HG02678 (cell line): ENCODE data around the gene AMACR.
"Not testable (repeated sequence)": the region's sequence is repeated elsewhere in the genome, so short reads cannot be mapped to it uniquely, and the experiment has no call there.

ENCODE experiments used
- ATAC-seq: cut with Tn5 transposase; IDR thresholded peaks from one replicate; pipeline ENCODE4 v1.9.1; 2021; ENCODE audit warnings: mild to moderate bottlenecking, moderate library complexity; ENCODE audit not compliant: unreplicated experiment

The AMACR gene

DNA sequence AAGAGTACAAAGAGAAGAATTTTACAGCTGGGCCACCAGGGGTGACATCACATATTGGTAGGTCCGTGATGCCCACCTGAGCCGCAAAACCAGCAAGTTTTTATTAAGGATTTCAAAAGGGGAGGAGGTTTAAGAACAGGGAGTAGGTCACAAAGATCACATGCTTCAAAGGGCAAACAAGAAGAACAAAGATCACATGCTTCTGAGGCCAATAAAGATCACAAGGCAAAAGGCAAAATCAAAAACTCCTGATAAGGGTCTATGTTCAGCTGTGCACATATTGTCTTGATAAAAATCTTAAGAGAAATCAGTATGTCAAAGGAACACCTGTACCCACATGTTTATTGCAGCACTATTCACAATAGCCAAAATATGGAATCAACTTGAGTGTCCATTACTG, 2.3 kb upstream of the AMACR start:
- ATAC-seq = not testable (repeated sequence)

DNA sequence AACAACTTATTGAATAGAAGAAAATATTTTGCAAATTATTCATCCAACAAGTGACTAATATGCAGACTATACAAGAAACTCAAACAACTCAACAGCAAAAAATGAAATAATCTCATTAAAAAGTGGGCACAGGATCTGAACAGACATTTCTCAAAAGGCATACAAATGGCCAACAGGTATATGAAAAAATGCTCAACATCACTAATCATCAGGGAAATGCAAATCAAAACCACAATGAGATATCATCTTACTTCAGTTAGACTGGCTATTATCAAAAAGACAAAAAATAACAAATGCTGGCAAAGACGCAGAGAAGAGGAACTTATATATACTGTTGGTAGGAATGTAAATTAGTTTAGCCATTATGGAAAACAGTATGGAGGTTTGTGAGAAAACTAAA, 1.8 kb upstream of the AMACR start:
- no peak for ATAC-seq

DNA sequence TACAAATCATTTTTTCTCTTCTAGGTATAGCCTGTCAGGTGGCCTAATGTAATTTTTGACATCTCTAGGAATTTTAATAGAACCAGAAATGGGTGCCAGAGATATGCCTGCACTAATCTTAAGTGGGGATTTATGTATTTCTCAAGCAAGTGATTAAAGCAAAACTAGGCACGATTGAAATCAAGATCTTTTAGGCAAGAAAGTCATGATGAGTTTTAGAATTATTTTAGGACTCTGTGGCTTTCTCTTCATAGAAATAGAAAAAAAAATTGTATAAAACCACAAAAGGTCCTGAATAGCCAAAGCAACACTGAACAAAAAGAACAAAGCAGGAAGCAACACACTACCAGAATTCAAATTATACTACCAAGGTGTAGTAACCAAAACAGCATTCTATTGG, 952 bp upstream of the AMACR start:
- no peak for ATAC-seq

DNA sequence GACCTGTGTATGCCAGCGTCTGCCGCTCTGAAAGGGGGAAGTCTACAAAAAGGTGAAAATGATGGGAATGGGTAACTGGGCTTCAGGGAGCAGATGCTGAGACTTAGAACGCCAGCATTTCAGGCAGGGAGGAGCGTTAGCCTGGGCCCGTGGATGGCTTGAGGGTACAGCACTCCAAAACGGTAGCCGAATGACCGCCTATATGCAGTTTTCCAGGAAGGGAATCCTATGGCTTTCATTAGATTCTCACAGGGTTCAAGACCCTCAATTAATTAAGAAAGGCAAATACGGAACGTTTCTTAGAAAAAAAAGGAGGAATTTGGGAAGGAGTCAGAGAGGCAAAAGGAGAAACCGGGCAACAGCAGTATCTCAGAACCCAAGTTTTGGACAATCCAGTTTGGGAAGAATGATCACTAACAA, 639 bp downstream of the AMACR start:
- no peak for ATAC-seq

DNA sequence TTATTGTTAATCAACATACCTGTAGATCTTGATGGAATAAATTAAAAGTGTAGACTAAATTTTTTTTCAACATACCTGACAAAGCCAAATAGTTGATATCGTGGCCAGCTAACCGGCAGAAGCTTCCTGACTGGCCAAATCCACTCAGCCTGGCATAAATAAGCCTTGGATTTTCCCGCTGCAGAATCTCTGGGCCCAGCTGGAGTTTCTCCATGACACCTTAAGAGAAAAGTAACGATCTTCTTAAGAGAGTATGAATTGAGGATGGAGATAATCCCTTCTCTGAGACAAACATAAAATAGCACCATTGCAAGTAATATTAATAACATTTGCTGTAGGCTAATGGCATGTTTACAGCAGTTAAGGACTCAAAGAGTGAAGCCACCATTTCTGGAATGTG, 2.2 kb downstream of the AMACR start:
- no peak for ATAC-seq

DNA sequence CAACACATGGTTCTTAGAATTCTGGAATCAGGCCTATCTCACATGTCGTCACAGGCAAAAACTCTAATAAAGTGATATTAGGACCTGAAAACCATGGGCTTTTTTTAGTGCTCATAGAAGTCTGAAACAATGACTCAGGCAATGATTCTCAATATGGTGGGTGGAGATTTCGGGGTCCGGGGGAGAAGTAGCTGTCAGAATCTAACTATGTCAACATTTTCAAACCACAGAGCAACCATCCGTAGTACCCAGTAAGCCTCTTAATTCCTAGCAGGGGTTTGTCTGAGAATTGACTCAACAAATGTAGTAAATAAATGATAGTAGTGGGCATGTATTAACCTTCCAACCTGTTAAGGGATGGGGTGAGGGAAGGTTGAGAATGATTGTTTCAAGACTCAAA, 2.6 kb downstream of the AMACR start:
- no peak for ATAC-seq

DNA sequence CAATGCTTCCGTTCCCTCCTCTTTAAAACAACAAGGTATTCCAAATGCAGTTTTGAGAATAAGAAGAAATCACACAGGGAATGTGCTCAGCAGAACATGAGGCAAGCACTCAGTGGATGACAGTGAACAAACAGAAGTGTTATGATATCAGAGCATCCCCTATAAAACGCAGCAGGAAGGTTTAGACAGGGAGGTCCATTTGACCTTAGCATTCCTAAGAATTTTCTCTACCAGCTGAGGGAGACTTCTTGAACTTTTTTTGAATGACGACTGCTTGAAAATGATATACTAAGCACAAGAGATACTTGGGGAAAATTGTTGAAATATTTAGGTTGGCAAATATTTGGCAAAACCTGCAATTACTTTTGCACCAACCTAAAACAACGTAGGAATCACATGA, 3.9 kb downstream of the AMACR start:
- no peak for ATAC-seq

DNA sequence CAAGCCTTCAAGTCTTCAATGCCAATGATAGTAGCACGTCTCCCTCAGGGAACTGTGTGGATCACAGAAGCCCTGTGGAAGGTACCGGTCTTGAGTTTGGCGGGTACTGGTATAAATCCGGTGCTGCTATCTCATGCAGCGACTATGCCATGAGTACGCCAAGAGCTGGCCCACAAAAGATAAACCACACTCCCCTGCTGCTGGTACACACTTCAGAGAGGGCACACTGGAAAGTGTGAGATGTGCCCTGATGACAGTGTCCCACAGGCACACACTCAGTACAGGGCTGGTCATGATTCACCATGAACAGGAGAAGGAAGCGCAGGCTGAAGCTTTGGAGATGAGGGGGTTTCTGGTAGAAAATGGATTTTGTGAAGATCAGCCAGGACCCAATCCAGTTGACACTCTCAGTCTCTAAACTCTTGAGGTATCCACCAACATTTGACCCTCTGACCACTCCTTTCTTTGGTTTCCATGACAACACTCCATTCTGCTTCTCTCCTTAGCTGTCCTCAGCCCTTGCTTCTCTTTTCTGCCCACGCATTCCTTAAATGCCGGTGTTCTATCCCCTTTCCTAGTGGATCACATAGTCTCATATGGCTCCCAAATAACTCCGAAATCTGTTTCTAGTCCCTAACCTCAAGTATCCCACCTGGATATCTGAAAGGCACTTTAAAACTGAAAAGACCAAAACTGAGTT, 5.1 kb downstream of the AMACR start:
- no peak for ATAC-seq

DNA sequence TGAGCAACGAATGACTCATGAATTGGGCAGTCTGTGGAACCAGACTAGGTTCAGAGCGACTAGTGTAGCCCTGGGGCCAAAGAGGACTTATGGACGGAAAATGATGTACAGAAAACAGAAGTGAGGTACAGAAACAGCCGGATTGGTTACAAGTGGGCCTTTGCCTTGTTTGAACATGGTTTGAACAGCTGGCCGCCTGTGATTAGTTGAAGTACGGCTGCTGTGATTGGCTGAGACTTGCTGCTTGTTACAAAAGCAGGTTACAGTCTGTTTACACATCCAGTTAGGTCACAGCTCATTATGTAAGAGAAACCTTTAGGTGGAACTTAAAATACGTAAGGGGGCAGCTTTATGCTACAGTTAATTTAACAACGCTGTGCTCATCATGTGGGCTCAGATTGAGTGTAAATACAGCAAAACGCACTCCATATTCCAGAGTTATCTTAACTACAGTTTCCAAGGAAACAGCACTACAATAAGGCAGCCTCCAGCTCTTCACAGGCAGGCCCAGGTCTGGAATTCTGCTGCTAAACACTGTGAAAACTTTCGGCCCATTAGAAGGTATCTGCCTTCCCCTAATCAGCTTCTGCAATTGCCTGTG, 6.5 kb downstream of the AMACR start:
- no peak for ATAC-seq

DNA sequence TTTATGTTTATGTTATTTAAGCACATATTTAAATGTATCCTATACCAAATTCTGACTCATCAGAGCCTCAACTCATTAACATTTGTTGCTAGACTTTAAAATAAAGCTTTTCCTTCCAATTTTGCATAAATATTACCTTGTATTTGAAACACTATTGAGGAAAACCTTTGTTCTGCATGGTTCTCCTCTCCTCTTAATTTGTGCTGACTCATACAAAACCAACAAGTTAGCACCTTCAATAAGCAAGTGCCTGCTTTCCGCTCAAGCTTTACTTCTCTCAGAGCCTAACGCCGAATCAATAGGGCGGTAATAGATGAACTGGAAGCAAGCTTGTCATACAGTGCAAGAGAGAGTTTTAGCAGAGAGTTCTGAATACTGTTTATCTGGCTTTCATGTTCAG, 7.9 kb downstream of the AMACR start:
- no peak for ATAC-seq

DNA sequence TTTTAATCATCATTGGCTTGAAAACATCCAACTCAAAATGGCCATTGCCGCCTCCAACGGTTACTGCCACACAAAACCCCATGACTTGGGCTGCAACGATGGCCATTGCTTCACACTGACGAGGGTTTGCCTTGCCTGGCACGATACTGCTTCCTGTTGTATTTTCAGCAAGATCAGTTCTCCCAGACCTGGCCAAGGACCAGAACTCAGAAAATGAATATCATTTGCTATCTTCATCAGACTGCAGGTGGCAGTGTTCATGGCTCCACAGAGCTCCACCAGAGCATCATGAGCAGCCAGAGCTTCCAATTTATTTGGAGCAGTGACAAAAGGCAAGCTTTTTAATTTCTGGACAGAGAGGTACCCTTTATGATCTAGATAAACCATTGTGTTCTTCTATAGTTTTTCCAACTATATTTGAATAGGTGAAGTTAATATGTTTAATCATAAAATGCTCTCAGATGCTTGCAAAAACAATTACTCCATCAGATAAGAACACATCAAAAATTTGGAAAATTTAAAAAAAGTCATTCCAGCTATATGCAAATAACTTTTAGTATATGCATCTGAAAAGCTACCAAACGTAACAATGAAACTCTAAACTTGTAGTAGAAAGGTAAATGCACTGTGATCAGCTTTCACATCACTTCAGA, 10.4 kb downstream of the AMACR start:
- ATAC-seq = peak; percentile 63

DNA sequence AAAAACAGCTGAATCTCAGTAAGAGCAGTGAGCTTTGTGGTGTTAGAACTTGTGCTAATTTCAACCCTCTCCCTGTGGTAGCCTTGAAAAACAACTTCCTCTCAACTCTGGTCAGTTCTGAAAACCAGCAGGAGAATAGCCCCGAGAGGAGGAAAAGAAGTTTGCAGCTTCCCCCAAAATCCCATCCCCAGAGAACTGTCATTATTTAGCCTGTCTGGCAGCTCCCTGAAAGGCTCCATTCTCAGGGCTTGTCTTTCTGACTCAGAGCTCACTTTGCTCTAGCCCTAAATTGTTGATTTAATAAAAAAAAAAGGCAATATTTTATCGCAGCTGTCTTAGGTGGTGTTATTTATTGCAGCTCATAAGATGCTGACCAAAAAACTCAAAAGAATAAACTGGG, 12.0 kb downstream of the AMACR start:
- no peak for ATAC-seq

DNA sequence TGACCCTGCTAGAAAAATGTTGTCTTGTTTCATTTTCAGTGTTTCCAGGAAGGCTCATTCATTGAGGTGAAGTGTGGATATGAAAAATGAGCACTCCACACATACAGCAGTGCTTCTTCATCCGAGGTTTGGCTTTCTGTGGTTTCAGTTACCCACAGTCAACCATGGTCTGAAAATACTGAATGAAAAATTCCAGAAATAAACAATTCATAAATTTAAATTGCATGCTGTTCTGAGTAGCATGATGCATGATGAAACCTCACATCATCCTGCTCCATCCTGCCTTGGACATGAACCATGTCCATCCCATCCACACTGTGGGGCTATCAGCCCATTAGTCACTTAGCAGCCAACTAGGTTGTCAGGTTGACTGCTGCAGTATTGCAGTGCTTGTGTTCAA, 13.0 kb downstream of the AMACR start:
- no peak for ATAC-seq

DNA sequence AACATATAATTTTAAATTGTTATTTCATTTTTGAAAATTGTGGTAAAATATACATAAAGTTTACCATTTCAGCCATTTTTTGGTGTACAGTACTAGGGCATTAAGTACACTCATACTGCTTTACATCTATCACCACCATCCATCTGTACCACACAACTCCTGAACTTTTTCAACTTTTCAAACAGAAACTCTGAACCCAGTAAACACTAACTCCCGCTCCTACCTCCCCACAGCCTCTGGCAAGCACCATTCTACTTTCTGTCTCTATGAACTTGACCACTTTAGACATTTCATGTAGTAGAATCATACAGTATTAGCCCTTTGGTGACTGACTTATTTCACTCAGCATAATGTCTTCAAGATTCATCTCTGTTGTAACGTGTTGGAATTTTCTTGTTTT, 15.0 kb downstream of the AMACR start:
- no peak for ATAC-seq

DNA sequence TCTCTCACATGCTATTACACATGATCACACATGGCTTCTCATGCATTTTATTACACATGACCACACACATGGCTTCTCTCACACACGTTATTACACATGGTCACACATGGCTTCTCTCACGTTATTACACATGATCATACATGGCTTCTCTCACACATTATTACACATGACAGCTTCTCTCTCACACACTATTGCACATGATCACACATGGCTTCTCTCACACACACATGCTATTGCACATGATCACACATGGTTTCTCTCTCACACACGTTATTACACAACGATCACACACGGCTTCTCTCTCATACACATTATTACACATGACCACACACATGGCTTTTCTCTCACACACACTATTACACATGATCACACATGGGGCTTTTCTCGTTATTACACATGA, 22.4 kb downstream of the AMACR start:
- ATAC-seq = no peak

DNA sequence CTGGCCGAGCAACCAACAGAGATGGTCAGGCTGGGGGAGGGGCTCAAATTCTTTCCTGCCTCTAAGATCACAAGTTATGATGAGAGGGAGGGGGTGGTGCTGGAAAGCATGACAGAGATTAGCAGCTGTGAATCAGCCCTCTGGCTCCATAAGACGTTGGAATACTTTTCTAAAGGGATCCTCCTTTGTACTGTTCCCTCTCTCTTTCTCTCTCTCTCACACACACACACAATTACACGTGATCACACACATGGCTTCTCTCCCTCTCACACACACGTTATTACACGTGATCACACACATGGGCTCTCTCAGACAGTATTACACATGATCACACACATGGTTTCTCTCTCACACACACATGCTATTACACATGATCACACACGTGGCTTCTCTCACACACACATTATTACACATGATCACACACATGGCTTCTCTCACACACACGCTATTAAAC, 23.2 kb downstream of the AMACR start, which contains the start of gene SLC45A2:
SLC45A2 (minus strand) TSS at position 23 of the 454 bp plus-strand sequence. CDS start 110 bp downstream, outside the sequence.
- ATAC-seq = no peak

DNA sequence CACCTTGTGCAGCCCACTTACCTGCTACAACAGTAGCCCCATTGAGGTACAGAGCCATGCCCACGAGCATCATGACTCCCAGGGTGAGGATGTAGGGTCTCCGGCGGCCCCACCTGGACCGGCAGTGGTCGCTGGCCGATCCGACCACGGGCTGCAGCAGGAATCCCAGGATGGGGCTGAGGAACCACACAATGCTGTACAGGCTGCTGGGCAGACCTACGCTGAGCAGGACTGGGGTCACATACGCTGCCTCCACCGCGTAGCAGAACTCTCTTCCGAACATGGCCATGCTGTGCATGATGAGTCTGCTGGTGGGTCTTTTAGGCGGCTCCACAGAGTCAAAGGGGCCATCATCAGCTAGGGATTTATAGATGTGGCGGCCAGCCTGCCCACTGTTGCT, 23.7 kb downstream of the AMACR start:
- no peak for ATAC-seq

DNA sequence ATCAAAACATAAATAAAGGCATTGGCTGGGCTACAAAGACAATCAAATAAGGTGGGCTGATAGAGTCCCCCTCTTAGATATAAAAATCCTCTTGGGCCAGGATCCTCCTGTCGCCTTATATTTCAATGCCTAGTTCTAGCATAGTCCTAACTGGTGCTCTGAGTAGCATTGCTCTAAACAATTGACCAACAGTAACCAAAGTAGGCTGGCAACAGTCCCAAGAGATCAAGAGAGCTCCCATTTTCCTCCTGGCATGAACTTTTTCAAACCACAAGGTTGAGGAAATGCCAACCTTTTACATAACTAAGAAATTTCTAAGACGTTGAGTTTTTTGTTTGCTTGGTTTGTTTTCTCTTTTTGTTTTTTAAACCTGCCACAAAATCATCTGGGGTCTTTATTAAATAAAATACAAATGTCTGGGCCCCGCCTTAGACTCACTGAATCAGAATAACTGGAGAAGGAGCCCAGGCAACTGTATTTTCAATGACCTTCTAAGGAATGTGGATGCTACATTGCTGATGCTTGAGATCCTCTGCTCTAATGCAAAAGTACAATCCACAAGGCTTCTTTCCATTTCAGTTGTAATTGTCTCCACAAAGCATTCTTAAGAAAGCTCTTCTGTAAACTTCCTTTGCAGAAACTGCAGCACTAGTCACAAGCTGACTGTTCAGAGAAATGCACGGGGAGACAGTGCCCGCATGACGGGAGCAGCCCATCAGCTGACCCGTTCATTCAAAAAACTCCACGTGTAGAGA, 26.3 kb downstream of the AMACR start:
- ATAC-seq = no peak

DNA sequence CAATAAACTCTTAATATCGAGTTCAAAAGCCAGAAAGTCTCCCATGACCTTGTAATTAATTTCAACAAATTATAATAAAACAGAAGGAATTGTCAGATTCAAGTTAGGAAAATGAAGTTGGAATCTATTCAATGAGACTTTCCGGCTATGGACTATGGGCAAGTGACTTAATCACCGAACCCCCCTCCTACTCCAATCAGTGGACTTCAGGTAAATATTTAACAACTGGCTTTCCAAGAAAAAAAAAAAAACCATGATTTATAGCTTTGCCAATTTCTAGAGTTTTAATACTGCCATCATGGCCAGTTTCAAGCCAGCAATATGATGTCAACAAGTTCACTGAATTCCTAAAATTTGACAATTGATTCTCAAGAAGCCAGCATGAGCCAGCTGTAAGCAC, 27.8 kb downstream of the AMACR start:
- ATAC-seq = no peak

DNA sequence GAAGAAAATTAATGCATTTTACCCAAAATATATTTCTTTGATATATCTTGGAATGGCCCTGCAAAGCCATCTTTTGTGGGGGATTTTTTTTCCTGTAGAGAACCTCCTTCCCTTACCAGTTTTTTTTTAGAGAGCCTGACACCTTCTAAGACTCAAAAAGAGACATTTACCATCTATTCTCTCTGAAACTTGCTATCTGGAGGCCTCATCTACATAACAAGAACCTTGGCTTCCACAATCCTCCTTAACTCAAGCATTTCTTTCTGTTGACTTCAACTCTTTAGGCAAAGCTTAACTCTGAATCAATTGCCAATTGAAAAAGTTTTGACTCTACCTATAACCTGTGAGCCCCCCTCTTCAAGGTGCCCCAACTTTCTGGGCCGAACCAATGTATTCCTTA, 29.5 kb downstream of the AMACR start:
- ATAC-seq = no peak

DNA sequence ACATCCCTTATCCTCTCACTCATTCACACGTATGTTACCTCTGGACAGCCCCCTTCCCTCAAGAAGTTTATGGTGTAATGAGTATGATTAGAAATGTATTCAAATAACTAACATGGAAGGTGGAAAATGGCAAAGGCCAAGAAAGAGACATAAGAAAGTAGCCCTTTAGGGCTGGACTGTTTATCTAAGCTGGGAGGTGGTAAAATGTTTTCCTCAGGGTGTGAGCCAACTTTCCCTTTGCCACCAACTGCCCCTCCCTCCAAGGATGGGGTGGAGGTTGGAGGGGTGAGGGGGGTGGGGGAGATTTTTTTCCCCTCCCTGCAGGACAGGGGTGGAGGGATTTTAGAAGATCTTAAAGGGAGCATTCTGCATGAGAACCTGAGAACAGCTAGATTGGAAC, 31.5 kb downstream of the AMACR start:
- no peak for ATAC-seq

DNA sequence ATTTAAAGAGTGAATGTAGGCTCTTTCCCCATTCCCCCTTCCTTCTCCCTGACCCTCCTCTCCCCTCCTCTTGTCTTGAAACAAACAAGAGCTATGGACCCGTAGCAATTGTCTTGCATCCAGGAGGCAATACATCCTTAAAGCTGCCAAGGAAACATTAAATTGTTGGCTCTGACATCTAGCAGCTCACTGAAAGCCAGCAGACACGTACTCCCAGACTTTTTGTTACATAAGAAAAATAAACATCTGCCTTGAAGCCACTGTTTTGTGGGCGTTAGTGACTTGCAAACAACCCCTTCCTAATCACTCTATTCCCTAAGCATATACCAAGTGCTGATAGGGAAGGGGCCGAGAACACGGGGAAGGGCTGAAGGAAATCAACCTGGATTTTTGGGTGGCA, 32.0 kb downstream of the AMACR start:
- ATAC-seq = no peak
